CD4-positive, alpha-beta T cell treated with Interleukin-2 at 100 ng/mL for 4 hours (primary cell): ENCODE results near the gene FAM72B.
"Not testable (repeated sequence)": the region's sequence is repeated elsewhere in the genome, so short reads cannot be mapped to it uniquely, and the experiment has no call there.

ENCODE experiments used
- DNase-seq: peaks from one replicate; pipeline ENCODE4 v3.0.0-alpha.2; 2020; ENCODE audit warnings: low spot score

FAM72B gene

GRCh38 chr1:121200232-121200631, 16.1 kb upstream of the FAM72B start:
- not testable (repeated sequence) for DNase-seq

GRCh38 chr1:121199763-121200162, 15.6 kb upstream of the FAM72B start:
- DNase-seq: not testable (repeated sequence)

- not testable (repeated sequence) for DNase-seq
Observed at GRCh38 chr1:121197095-121197882, 13.1 kb upstream of the FAM72B start.

GRCh38 chr1:121192512-121192911, 8.4 kb upstream of the FAM72B start:
- not testable (repeated sequence) for DNase-seq

- not testable (repeated sequence) for DNase-seq
Observed at GRCh38 chr1:121187914-121188313, 3.8 kb upstream of the FAM72B start.

- DNase-seq: not testable (repeated sequence)
Observed at GRCh38 chr1:121186191-121186590, 2.1 kb upstream of the FAM72B start.

GRCh38 chr1:121185140-121185708, 1.1 kb upstream of the FAM72B start:
- not testable (repeated sequence) for DNase-seq

- not testable (repeated sequence) for DNase-seq
Observed at GRCh38 chr1:121183867-121184266, 273 bp downstream of the FAM72B start.

GRCh38 chr1:121178197-121178596, 5.9 kb downstream of the FAM72B start:
- DNase-seq: not testable (repeated sequence)

GRCh38 chr1:121176649-121177048, 7.5 kb downstream of the FAM72B start:
- not testable (repeated sequence) for DNase-seq

GRCh38 chr1:121168152-121168668, 15.9 kb downstream of the FAM72B start:
- not testable (repeated sequence) for DNase-seq

GRCh38 chr1:121167225-121167738, 16.9 kb downstream of the FAM72B start:
- not testable (repeated sequence) for DNase-seq

GRCh38 chr1:121165296-121165695, 18.8 kb downstream of the FAM72B start:
- DNase-seq: not testable (repeated sequence)

GRCh38 chr1:121163850-121164757, 20.0 kb downstream of the FAM72B start:
- not testable (repeated sequence) for DNase-seq

GRCh38 chr1:121161199-121161901, 22.8 kb downstream of the FAM72B start:
- not testable (repeated sequence) for DNase-seq

- not testable (repeated sequence) for DNase-seq
Observed at GRCh38 chr1:121160118-121160517, 24.0 kb downstream of the FAM72B start.

GRCh38 chr1:121157609-121158008, 26.5 kb downstream of the FAM72B start:
- DNase-seq: not testable (repeated sequence)

GRCh38 chr1:121156958-121157603, 27.1 kb downstream of the FAM72B start:
- not testable (repeated sequence) for DNase-seq

- DNase-seq: not testable (repeated sequence)
Observed at GRCh38 chr1:121155671-121156358, 28.3 kb downstream of the FAM72B start.

GRCh38 chr1:121154811-121155210, 29.3 kb downstream of the FAM72B start:
- DNase-seq: not testable (repeated sequence)
